Putamen (tissue), 1 donor: Measurements from ENCODE around the gene PPP6R3.
A peak's percentile ranks its signal among the peaks of the same experiment; 100 is the strongest.
"Not testable (repeated sequence)": the region's sequence is repeated elsewhere in the genome, so short reads cannot be mapped to it uniquely, and the experiment has no call there.

Experiments
- DNase-seq: peaks from one replicate; pipeline ENCODE4 v3.0.0-alpha.2; 2016; ENCODE audit warnings: low spot score

PPP6R3 gene

DNA sequence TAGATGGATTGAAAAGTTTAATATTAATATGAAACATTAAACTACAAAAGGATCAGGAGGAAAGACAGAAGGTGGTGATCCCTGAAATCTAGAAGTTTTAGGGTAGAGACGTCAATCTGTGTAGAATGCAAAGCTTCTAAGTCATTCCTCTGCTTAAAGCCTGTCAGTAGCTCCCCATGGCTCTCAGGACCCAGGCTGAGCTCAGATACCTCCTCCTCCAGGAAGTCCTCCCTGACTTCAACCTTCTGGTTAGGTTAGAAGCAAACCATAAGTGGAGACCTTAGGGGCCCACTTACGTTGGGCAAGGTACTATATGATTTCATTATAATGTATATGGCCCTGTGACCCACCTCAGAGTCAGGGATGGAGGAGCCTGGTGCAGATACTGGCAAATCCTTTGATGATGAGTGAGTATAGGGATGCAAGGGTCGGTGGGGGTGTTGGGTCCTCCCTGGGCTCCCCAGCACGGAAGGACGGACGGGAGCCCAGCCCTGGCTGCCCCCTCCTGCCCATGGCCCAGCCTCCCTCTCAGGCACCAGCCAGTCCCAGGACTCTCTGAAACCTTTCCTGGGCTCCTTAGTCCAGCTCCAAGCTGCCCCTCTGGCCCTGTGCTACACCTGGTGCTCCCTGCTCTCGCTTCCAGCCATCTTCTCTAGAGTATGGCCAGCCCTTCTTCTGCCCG is 3.2 kb upstream of the PPP6R3 start:
- DNase-seq, result no peak

DNA sequence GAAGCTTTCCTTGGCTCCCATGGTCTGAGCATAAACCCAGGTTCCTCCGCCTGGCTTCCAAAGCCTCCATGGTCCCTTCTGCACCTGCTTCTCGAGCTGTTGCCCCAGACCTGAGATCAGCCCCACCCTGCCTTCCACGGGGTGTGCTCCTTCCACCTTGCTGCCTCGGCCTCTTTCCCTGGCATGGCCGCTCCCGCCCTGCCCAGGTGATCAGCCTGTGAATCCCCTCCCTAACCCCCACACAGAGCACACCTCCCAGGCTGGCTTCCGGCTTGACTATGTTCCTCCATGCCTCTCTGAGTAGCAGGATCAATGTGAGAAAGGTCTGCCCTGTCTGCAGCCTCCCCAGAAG is 2.7 kb upstream of the PPP6R3 start:
- no peak for DNase-seq

DNA sequence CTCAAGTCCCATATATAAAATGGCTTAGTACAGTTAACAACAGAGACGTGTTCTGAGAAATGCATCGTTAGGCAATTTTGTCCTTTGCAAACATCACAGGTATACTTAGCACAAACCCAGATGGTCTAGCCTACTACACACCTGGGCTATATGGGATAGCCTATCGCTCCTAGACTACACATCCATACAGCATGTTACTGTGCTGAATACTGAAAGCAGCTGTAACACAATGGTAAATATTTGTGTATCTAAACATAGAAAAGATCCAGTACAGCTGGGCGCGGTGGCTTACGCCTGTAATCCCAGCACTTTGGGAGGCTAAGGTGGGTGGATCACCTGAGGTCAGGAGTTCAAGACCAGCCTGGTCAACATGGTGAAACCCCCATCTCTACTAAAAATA is 2.2 kb upstream of the PPP6R3 start:
- not testable (repeated sequence) for DNase-seq

DNA sequence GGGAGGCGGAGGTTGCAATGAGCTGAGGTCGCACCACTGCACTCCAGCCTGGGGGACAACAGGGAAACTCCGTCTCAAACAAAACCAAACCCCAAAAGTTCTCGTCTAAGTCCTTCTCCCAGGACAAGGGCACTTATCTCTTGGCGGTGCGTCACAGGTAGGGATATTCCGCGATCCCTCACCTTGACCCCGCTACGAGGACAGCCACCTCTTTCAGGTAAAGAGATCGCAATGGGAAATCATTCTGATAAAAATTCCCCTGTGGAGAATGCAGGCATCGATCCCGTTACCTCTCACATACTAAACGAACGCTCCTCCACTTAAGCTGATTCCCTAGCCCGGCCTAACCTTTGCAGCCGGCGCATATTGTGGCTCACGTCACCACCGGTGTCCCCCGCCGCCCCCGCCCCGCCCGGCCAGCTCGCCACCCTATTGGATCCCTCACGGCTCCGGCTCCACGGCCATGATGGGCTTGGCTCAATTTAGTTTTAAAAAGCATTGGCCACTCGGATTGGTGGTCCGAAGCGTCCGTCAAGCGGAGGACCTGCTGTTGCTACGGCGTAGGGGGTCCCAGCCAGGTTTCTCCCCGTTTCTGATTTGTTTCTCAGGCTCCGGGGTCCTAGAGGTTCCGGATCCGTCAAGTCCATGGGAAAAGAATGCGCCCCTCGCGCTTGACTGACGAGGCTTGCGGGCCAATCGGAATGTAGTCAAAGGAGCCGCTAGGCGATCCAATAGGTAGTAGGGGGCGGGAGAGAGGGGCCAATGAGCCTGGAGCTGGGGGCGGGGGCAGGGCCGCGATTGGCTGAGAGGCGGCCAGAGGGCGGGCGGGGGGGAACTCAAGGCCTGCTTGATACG is 439 bp upstream of the PPP6R3 start:
- peak; percentile 99 for DNase-seq

DNA sequence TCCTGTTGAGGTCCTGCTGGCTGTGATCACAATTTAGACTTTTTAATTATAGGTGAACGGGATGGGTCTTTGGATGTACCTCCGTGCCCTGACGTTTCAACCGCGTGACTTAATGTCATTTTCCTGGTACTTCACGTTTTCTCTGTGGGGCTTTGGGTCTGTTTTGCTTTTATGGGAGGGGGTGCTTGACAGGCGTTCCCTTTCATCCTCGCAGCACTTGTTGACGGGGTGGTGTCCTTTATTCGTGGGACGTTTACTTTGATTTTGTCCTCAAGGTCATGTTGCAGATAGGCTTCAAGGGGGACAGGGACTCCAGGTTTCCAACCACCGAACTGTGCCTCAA is 994 bp downstream of the PPP6R3 start:
- DNase-seq, result no peak

DNA sequence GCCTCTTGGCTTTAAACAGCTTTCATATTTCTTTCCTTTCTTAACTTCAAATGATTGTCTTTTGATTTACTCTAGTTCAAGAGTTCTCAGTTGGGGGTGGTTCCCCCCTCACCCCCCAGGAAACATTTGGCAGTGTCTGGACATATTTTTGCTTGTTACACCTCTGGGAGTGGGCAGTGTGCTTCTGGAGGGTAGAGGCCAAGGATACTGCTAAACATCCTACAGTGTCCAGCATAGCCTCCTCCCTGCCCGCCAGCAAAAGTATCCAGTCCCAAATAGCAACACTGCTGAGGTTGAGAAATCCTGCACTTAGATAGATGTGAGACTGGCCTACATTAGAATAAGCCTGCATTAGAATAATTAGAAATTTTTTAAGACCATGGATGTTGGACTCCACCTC is 3.2 kb downstream of the PPP6R3 start:
- DNase-seq, result no peak

DNA sequence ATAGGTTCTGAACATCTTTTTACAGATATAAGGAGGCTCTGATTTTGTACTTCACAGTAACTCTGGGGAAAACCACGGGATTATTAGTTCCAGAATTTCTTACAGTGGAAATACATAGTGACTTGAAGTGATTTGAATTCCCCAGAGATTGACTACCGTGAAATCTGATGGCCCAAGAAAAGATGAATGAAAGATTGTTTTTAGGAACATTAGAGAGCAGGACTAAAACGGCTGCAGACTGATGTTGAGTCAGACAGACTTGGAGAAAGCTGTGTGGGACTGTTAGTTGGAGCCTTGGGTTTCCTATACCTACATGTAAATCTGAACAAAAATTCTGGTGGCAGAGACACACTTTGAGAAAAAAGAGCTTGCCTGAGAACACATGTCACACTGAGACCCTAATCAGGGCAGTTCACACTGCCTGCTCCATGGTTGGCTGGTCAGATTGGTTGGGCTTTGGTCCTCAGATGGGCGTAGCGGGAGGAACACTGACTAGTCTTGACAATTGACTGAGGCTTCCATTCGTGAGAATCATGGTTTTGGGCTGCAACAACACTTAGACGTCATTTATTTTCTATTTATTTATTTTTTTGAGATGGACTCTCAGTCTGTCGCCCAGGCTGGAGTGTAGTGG is 6.8 kb downstream of the PPP6R3 start:
- DNase-seq, result no peak

DNA sequence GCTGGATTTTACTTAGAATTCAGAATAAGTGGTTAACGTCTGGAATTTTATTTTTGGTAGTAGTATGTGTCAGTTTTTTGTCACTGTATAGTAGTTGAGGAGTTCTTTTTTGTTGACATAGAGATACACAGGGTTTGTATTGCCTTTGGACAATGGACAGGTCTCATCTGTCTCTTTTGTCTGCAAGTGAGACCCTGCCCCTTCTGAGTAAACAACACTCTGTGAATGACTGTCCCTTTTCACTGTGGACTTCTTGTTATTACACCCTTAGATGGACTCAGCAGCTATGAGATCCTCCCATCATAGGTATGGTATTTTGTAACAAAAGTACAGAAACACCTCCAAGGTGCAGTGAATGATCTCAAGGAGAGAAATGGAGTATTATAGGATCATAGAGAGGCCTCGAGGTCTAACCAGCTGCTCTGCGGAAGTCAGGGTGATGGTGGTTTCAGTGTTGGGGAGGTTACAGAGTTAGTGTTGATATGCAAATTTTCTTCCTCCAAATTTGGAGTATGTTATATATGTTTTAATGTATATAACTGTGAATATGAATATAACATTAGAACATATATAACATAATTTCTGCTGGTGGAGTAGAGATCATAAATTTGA is 7.8 kb downstream of the PPP6R3 start:
- DNase-seq, result no peak

DNA sequence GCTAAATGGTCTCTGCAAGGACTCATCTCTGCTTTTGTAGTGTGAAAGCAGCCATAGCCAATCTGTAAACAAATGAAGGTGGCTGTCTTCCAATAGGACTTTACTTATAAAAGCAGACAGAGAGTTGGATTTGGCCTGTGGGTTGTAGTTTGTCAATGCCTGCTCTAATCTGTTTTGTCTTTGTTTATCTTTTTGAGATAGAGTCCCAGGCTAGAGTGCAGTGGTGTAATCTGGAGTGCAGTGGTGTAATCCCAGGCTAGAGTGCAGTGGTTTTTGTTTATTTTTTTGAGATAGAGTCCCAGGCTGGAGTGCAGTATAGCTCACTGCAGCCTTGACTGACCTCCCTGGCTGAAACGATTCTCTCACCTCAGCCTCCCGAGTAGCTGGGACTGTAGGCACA is 8.6 kb downstream of the PPP6R3 start:
- no peak for DNase-seq

DNA sequence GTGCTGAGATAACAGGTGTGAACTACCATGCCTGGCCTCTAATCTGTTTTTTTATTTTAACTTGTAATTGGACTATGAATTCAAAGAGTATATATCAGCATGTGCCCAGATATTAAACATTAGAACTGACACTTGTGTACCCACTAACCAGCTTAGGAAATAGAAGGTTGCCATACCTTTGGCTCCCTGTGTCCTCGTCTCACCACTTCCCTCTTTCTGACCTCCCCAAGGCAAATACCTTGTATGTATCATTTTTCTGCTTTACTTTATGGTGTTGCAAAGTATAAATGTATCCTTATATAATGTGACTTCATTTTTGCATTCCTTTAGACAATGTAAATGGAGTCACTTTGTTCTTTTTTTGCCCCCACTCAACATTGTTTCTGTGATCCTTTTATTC is 9.1 kb downstream of the PPP6R3 start:
- DNase-seq, result no peak

DNA sequence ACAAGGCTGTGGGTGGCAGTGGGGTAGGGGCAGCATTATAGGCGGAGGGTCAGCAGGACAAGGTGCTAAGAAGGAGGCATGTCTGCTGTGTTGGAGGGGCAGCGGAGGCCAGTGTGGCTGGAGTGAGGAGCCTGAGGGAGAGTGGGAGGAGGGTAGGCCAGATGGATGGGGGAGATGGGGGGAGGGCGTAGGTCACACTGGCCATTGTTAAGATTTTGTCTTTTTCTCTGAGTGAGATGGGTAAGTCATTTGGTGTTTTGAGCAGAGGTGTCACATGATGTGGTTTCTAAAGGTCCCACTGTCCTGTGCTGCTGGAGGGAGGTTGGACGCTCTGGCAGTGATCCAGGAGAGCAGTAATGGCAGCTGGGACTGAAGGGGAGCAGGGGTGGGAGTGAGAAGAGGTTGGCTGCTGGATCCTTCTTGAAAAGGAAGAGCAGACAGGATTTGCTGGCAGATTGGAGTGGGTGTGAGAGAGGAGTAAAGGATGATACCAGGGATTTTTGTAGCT is 9.8 kb downstream of the PPP6R3 start:
- DNase-seq, result peak; percentile 60

DNA sequence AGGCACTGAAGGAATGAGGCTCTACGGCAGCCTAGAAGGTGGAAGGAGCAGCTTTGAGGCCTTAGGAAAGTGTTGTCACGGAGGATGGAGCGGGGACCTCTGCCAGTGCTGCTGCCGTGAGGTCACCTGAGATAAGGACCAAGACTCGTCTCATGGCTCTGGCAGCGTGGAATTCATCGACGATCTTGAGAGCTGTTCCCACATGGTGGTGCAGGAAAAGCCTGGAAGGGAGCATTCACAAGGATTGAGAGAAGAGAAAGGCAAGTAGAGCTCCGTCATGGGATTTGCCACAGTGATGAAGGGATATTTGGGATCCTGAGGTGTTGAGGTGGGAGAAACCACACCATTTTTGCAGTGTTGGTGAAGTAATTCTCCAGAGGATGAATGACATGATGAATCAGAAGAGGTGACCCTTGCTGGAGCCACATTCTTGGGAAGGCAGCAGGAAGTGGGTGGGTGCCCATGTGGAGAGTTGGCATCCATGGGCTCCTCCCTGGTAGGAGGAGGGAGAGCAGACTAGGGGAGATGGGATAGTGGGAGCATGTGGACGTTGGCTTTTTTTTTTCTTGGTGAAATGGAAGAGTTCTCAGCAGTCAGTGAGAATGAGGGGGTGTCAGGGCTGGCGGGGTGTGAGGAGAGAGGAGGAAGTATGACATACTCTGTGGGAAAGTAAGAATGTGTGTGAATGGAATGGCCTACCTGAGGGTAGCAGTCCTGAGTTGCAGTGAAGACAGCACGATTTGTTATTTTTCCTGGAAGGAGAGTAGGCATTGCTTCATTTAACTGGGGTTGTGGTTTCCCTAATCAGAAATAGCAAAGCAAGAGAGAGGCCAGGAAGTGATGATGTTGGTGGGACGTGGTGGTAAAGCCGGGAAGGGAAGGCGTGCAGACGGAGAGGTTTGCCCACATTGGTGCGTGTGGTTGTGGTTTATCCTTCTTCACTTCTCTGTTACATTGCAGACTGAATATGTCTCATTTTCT is 11.1 kb downstream of the PPP6R3 start:
- no peak for DNase-seq

DNA sequence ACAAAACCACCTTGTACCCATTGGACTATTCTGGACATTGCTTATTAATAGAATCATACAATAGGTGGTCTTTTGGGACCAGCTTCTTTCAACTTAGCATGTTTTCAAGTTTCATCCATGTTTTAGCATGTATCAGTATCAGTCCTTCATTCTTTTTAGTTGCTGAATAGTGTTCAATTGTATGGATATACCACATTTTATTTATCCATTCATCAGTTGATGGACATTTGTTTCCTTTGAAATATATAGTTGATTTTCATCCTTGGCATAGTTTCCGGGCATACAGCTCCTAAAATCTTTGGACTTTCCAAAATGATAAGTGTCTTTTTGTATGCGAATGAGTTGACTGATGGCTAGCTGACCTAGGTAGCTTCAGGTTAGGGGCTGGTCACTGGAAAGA is 12.2 kb downstream of the PPP6R3 start:
- DNase-seq, result no peak

DNA sequence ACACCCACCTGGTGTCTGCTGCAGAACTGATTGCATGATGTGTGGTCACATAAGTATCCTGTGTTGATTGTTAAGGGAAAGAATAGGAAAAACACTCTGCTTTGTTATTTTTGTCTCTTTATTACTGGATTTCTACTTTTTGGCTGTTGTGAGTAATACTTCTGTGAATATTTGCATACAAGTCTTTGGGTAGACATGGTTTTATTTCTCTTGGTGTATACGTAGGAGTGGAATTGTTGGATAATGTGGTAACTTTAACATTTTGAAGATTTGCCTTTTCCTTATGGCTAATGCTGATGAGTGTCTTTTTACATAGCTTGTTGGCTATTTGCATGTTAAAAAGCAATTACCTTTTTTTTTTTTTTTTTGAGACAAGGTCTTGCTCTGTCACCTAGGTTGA is 13.1 kb downstream of the PPP6R3 start:
- no peak for DNase-seq

DNA sequence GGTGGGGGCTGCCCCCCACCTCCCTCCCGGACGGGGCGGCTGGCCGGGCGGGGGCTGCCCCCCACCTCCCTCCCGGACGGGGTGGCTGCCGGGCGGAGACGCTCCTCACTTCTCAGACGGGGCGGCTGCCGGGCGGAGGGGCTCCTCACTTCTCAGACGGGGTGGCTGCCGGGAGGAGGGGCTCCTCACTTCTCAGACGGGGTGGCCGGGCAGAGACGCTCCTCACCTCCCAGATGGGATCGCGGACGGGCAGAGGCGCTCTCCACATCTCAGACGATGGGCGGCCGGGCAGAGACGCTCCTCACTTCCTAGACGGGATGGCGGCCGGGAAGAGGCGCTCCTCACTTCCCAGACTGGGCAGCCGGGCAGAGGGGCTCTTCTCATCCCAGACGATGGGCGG is 15.1 kb downstream of the PPP6R3 start:
- not testable (repeated sequence) for DNase-seq

DNA sequence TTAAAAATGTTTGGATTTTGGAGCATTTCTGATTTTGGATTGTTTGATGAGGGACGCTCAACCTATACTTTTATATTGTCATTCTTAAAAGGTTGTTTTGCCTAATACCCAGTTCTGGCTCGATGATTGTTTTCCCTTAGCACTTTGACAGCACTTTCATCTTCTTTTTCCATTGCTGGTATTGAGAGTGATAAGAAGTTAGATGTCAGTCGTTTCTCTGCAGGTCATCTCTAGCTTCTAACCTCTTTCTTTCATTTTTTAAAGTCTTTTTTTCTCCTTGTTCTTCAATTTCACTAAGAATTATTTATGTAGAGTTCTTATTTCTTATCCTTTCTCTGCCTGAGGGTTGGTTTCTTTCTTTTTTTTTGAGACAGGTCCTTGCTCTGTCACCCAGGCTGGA is 18.8 kb downstream of the PPP6R3 start:
- no peak for DNase-seq

DNA sequence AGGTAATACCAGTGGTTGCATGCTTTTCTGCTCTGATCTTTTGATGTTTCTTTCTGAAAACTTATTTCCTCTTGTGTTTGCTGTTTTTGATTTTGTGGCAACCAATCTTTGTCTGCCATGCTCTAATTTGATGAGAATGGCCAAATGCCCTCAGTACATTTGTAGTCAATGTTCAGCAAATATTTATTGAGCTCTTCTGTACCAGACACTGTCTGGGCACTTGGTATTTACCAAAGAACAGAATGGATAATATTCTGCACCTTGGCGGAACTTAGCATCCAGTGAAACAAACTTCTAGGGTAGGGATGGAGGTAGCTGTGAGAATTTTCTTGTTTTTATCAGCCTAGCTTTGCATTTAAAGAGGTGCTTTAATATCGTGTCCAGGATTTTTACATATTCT is 19.6 kb downstream of the PPP6R3 start:
- DNase-seq, result no peak

DNA sequence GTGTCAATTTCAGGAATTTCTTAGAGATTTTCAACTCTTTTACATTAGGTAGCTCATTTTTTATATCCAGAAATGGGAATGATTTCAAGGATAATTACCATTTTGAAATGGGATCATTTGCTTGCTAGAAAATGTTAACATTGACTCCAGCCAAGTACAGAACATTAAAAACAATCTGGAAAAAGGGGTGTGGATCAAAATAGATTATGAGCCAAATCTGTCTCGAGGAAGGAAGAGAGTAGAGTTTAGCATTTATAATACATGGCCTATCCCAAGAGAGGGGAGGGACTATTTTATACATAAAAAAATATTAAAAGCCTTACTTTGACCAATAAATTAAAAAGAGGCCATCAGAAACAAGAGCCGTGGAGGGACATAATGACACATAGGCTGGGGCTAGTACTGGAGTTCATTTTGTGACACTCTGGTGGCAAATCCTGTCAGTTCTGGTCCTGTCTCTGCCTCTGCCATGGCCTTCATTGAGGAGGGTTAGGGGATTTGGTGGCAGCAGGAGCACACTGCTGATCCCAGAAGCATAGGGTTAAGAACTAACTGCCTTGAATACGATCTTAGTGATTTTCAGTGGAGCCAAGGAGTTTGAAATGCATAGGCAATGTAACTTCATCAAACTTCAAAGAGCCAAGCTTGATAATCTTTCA is 20.4 kb downstream of the PPP6R3 start:
- no peak for DNase-seq

DNA sequence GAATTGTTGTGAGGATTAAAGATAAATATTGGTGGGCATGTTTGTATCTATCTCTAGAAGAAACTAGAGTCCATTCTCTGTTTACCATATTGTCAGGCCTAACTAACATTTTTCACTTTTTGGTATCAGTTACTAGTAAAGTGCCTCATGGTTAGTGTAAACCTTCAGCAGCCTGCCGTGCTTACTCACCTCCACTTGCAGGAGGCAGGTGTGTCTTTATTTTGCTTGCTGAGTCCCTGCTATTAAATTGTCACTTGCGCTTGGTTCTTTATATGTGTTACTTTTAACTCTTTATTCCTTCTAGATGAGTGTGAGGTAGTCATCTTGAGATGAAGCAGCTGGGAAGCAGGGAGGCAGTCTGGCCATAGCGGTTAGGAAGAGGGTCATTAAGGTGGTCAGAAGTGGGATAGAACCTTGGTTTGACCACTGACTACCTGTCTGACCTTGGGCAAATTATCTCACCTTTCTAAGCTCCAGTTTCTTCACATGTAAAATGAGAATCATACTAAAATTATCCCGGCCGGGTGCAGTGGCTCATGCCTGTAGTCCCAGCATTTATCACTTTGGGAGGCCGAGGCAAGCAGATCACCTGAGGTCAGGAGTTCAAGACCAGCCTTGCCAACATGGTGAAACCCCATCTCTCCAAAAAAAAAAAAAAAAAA is 21.2 kb downstream of the PPP6R3 start:
- no peak for DNase-seq

DNA sequence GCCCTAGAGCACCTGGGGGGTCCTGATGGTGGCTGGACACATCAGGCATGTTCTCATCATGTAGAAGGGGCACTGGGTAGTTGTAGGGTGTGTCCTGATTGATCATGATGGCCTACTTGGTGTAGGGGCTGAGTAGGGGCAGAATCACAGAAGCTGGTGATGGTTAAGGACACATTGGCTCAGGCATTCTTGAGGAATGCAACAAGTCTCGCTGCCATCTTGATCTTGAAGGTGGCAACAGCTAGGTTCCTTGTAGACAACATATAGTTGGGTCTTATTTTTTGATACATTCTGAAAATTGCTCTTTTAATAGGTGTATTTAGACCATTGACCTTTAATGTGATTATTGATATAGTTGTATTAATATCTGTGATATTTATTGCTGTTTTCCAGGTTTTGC is 28.1 kb downstream of the PPP6R3 start:
- no peak for DNase-seq
